Skeletal muscle tissue (tissue), 4 donors: Measurements from ENCODE around the gene TMEM35B. TPM values are rescaled to one million over a fixed set of nuclear protein-coding genes. Genes with fewer than 3 reads are reported as not detected.

Experiments
- H3K27ac ChIP-seq: one replicate; pipeline ENCODE4 v1.7.0; 2013; ENCODE audit warnings: mild to moderate bottlenecking, low read depth, low read length, inconsistent platforms
- H3K27me3 ChIP-seq, 3 donors: one replicate each; pipeline ENCODE4 v1.7.0; 2013; ENCODE audit warnings: low read length in 3 of 3; ENCODE audit not compliant: control insufficient read depth in 3 of 3, insufficient read depth in 3 of 3
- H3K36me3 ChIP-seq, 3 donors: one replicate each; pipeline ENCODE4 v1.7.0; 2013; ENCODE audit warnings: low read length in 3 of 3; ENCODE audit not compliant: control insufficient read depth in 3 of 3, insufficient read depth in 3 of 3
- H3K4me1 ChIP-seq, 3 donors: one replicate each; pipeline ENCODE4 v1.7.0; 2013; ENCODE audit warnings: low read length in 3 of 3, mild to moderate bottlenecking in 3 of 3; ENCODE audit not compliant: control insufficient read depth in 3 of 3, insufficient read depth in 3 of 3
- H3K4me3 ChIP-seq, 3 donors: one replicate each; pipeline ENCODE4 v1.7.0; 2013; ENCODE audit warnings: low read length in 3 of 3
- H3K9ac ChIP-seq, 3 donors: one replicate each; pipeline ENCODE4 v1.7.0; 2013; ENCODE audit warnings: low read length in 3 of 3, mild to moderate bottlenecking in 3 of 3, moderate library complexity in 2 of 3, low read depth in 1 of 3
- H3K9me3 ChIP-seq, 3 donors: one replicate each; pipeline ENCODE4 v1.7.0; 2013; ENCODE audit warnings: low read length in 3 of 3; ENCODE audit not compliant: control insufficient read depth in 3 of 3
- total RNA-seq: library from RNA; depleted of rRNA; stranded (reverse); fragments of >200 nt; gene quantifications from one replicate; pipeline ENCODE4 v1.2.3, GENCODE V29; 2014
- donor health status: Osteomylitis.

The TMEM35B gene
- total RNA-seq, 1 donor from 2014 or later = 23.0 TPM

DNA sequence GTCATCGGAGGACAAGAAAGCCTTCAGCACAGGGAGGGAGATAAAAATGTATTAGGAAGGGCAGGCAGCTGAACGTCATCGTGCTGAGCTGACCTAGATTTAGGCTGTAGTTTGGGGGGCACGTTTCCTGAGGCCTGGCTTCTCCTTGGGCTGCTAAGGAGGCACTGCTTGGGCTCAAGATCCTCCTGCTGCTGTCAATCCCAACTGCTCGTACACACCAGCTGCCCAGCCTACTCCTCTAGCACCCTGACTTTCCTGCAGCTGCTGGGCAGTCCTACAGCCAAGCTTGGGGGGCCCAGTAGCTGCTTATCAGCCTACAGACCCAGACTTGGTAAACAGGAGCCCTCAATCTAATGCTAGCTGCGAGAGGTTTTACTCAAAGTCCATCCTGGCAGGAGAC is 6.2 kb downstream of the TMEM35B start:
- Histone ChIP-seq H3K27me3 (peaks cover 0 to 3% (median 3%) of the 10 kb centered on the region in 3 donors), H3K36me3 (no peaks in the 10 kb centered on the region), H3K4me1 (peaks cover 4 to 6% (median 4%) of the 10 kb centered on the region in 3 donors), H3K9ac (no peak overlapping the region), H3K9me3 (no peaks in the 10 kb centered on the region), H3K27ac (no peak overlapping the region), H3K4me3 (no peak overlapping the region)

DNA sequence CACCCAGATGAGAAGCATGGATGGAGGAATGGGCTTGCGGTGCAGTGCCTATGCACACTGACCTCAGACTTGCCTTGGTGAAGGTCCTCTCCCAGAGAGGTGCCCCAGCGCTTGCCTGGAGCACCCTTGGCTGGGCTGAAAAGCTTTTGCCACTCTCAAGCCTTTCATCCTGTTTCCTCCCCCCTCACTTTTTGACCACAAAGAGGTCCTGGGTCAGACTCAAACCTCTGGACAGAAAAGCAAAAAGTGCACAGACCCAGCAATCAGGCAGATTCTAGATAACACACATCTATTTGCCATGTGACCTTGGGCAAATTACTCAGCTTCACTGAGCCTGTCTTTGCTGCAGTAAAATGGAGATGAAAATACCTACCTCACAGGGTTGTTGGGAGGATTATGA is 7.3 kb downstream of the TMEM35B start:
- Histone ChIP-seq H3K9me3 (no peaks in the 10 kb centered on the region), H3K4me3 (no peak overlapping the region), H3K27ac (no peak overlapping the region), H3K36me3 (no peaks in the 10 kb centered on the region), H3K4me1 (peaks cover 0 to 2% (median 0%) of the 10 kb centered on the region in 3 donors), H3K27me3 (peaks cover 0 to 3% (median 3%) of the 10 kb centered on the region in 3 donors), H3K9ac (no peak overlapping the region)

DNA sequence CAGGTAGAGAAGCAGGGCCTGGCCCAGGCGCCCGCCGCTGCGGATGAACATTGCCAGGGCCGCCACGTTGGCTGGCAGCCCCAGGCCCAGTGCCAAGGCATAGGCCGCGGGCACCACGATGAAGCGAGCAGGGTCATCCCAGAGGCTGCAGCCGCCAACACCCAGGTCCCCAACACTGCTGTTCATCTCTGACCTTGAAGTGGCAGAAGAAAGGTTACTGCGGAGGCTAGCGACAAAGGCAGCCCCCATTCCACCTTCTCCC is 8.0 kb downstream of the TMEM35B start:
- Histone ChIP-seq H3K4me1 (no peaks in the 10 kb centered on the region), H3K27ac (no peak overlapping the region), H3K9me3 (no peaks in the 10 kb centered on the region), H3K27me3 (peaks cover 0 to 7% (median 3%) of the 10 kb centered on the region in 3 donors), H3K4me3 (no peak overlapping the region), H3K36me3 (no peaks in the 10 kb centered on the region), H3K9ac (no peak overlapping the region)

DNA sequence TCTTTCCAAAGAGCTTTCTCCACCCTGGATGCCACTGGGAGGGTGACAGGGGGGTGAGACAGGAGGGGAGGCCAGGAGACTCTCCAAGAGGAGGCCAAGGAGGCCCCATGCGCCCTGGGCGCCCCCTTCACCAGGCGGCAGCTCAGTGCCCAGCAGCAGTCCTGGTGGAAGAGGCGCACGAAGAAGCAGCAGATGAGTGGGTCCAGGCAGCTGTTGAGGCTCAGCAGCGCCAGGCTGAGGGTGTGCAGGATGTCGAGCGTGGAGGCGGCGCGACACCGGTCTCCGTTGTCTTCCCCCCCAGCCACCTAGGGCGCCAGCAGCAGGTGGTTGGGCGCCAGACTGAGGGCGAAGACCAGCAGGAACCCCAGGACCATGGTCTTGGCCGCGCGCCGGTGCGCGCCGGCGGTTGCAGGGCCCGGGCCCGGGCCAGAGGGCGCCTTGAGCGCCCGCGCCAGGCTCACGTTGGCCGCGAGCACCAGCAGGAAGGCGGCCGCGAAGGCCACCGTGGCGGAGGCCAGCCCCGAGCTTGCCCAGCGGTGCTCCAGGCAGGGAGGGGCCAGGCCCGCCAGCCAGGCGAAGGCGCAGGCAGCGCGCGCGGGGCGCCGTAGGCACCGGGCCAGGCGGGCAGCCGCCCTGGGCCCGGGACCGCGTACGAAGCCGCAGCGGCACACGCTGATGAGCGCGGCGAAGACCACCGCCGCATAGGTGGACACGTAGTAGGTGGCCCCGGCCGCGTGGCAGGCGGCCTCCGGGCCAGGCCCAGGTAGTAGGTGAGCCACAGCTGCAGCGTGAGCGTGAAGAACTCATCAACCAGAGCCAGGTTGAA is 8.6 kb downstream of the TMEM35B start:
- Histone ChIP-seq H3K27me3 (peaks cover 0 to 7% (median 3%) of the 10 kb centered on the region in 3 donors), H3K27ac (no peak overlapping the region), H3K4me1 (no peaks in the 10 kb centered on the region), H3K9me3 (no peaks in the 10 kb centered on the region), H3K4me3 (no peak overlapping the region), H3K9ac (no peak overlapping the region), H3K36me3 (no peaks in the 10 kb centered on the region)

DNA sequence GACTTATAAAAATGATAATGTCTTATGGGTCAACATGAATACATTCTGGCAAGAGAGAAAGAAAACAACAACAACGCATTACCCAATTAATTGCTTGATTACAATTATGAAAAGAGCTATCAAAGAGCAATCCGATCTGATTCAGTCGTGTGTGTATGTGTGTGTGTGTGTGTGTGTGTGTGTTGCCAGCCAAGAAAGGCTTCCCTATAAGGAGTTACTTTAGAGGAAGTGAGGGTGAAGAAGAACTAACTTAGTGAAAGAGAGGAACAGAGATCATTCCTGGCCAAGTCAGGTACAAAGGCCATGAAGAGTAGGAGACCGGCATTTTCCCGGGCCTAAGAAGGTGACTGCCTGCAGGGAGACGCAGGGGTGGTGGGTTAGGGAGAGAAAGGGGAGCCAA is 9.4 kb downstream of the TMEM35B start:
- Histone ChIP-seq H3K36me3 (no peaks in the 10 kb centered on the region), H3K9ac (no peak overlapping the region), H3K9me3 (no peaks in the 10 kb centered on the region), H3K27ac (no peak overlapping the region), H3K4me3 (no peak overlapping the region), H3K27me3 (peaks cover 0 to 7% (median under 1%) of the 10 kb centered on the region in 3 donors), H3K4me1 (no peaks in the 10 kb centered on the region)

DNA sequence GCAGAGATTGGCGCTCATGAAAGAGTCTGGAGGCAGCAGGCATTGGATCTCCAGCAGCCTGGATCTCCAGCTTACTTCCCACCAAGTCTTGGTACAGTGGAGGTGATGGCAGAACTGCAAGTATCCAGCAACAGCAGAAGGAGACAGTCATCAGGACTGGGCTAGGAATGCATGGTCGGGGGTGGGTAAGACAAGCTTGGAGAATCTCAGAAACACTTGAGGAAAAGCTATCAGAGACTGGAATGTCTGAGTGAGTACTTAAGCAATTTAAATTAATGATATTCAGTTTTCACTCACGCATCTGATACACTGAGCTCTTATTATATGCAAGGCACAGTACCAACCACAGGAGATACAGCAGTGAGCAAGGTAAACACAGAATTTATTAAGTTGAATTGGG is 9.8 kb downstream of the TMEM35B start:
- H3K4me1 ChIP-seq = no peaks in the 10 kb centered on the region
- no peaks in the 10 kb centered on the region for H3K36me3 ChIP-seq
- H3K4me3 ChIP-seq = no peak overlapping the region
- H3K9ac ChIP-seq = no peak overlapping the region
- no peak overlapping the region for H3K27ac ChIP-seq
- no peaks in the 10 kb centered on the region for H3K9me3 ChIP-seq
- peaks cover 0 to 7% (median 0%) of the 10 kb centered on the region in 3 donors for H3K27me3 ChIP-seq

DNA sequence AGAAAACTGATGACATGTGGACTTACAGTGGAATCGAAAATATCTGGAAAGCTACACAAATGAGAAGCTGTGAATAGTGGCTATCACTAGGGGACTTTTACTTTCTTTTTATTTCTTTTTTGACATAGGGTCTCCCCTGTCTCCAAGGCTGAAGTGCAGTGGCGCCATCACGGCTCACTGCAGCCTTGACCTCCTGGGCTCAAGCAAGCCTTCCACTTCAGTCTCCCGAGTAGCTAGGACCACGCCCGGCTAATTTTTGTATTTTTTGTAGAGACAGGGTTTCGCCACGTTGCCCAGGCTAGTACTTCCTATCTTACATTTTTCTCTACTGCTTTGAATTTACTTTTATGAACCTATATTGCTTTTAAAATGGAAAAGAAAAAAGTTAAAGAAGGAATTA is 10.5 kb downstream of the TMEM35B start:
- Histone ChIP-seq H3K36me3 (no peaks in the 10 kb centered on the region), H3K9ac (no peak overlapping the region), H3K27ac (no peak overlapping the region), H3K9me3 (no peaks in the 10 kb centered on the region), H3K27me3 (peaks cover 0 to 7% (median 2%) of the 10 kb centered on the region in 3 donors), H3K4me3 (no peak overlapping the region), H3K4me1 (no peaks in the 10 kb centered on the region)

DNA sequence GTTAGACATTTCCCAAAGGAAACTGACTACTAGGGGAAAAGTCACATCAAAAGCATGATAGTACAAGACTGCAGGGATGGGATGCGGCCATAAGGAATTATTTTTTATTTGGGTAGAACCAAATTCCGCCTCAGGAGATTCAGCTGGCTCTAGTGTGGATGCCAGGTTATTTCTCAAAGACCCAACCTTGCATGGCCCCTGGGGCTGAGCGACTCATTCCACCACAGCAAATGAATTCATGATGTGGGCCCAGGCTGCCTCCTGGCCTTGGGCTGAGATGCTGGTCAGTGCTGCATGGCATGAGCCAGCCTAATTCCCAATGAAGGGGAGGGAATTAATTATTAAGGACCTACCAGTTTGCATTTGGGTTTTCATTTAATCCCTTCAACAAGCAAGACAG is 11.8 kb downstream of the TMEM35B start:
- Histone ChIP-seq H3K9me3 (no peaks in the 10 kb centered on the region), H3K9ac (no peak overlapping the region), H3K4me3 (no peak overlapping the region), H3K36me3 (no peaks in the 10 kb centered on the region), H3K27ac (no peak overlapping the region), H3K4me1 (no peaks in the 10 kb centered on the region), H3K27me3 (peaks cover 0 to 4% (median 4%) of the 10 kb centered on the region in 3 donors)

DNA sequence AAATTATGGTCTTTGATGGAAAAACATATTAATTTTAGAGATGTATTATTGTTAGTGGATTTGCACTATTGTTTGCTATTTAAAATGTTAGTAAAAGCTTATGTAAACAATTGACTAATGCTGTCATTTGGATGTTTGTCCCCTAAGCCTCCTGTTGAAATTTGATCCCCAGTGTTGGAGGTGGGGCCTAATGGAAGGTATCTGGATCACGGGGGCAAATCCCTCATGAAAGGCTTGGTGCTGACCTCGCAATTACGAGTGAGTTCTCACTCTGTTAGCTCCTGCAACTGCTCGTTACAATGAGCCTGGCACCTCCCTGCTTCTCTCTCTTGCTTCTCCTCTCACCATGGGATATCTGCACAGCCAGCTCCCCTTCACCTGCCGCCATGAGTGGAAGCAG is 14.3 kb downstream of the TMEM35B start:
- no peaks in the 10 kb centered on the region for H3K36me3 ChIP-seq
- H3K4me1 ChIP-seq = no peaks in the 10 kb centered on the region
- no peak overlapping the region for H3K9ac ChIP-seq
- no peak overlapping the region for H3K4me3 ChIP-seq
- H3K27ac ChIP-seq = no peak overlapping the region
- H3K9me3 ChIP-seq = no peaks in the 10 kb centered on the region
- peaks cover 0 to 4% (median 4%) of the 10 kb centered on the region in 3 donors for H3K27me3 ChIP-seq

DNA sequence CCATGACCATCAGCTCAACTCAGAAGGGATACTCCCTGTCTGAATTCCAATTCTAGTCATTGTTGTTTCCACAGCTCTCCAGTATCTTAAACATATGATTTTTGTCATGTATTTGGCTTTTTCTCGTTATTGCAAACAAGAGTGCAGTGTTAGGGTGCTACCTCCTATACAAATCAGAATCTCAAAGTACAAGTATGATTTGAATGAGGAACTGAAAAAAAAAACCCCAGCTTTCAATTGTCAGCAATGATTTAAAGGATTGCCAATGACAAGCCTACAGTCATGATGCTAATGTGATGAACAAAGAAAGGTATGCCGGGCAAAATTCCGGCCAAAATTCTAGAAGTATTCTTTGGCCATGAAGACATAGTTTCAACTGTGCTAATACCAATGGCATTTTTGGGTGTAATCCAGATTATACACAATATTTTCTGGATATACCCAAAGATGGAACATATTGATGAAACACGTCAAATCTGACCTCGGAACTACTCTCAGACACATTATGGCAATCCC is 14.9 kb downstream of the TMEM35B start:
- Histone ChIP-seq H3K4me1 (no peaks in the 10 kb centered on the region), H3K36me3 (no peaks in the 10 kb centered on the region), H3K9me3 (no peaks in the 10 kb centered on the region), H3K9ac (no peak overlapping the region), H3K27me3 (peaks cover 0 to 4% (median 4%) of the 10 kb centered on the region in 3 donors), H3K27ac (no peak overlapping the region), H3K4me3 (no peak overlapping the region)
